ENCODE results near the gene PCSK4. TPM values are rescaled to one million over a fixed set of nuclear protein-coding genes. Genes with fewer than 3 reads are reported as not detected.

Gene PCSK4
- total RNA-seq, 1 donor from 2014 or later: 0.52 TPM

- Histone ChIP-seq H3K4me1 (ENCODE audit: control insufficient read depth in 3 of 3, insufficient read depth in 3 of 3, low read length in 3 of 3) (peaks cover 8 to 14% (median 8%) of the 10 kb centered on the region in 3 donors), H3K9ac (ENCODE audit: low read depth in 1 of 3, low read length in 3 of 3) (no peak overlapping the region), H3K36me3 (ENCODE audit: control insufficient read depth in 3 of 3, insufficient read depth in 3 of 3, low read length in 3 of 3) (peaks cover 48 to 52% (median 50%) of the 10 kb centered on the region in 3 donors), H3K9me3 (ENCODE audit: control insufficient read depth in 3 of 3, low read length in 3 of 3) (no peaks in the 10 kb centered on the region), H3K4me3 (ENCODE audit: low read length in 3 of 3) (no peak overlapping the region), H3K27ac (ENCODE audit: low read depth, low read length) (no peak overlapping the region), H3K27me3 (ENCODE audit: control insufficient read depth in 3 of 3, insufficient read depth in 3 of 3, low read length in 3 of 3) (no peaks in the 10 kb centered on the region)
These were observed 56.8 kb downstream of the PCSK4 start for GRCh38 chr19:1433119-1434039.

- H3K27ac ChIP-seq (ENCODE audit: low read depth, low read length): no peak overlapping the region
- H3K36me3 ChIP-seq (ENCODE audit: control insufficient read depth in 3 of 3, insufficient read depth in 3 of 3, low read length in 3 of 3): peaks cover 54 to 56% (median 55%) of the 10 kb centered on the region in 3 donors
- H3K9me3 ChIP-seq (ENCODE audit: control insufficient read depth in 3 of 3, low read length in 3 of 3): no peaks in the 10 kb centered on the region
- H3K9ac ChIP-seq (ENCODE audit: low read depth in 1 of 3, low read length in 3 of 3): no peak overlapping the region
- H3K4me3 ChIP-seq (ENCODE audit: low read length in 3 of 3): no peak overlapping the region
- H3K27me3 ChIP-seq (ENCODE audit: control insufficient read depth in 3 of 3, insufficient read depth in 3 of 3, low read length in 3 of 3): no peaks in the 10 kb centered on the region
- H3K4me1 ChIP-seq (ENCODE audit: control insufficient read depth in 3 of 3, insufficient read depth in 3 of 3, low read length in 3 of 3): peaks cover 4 to 8% (median 4%) of the 10 kb centered on the region in 3 donors
These were observed 57.7 kb downstream of the PCSK4 start for GRCh38 chr19:1432507-1432887.

DNA sequence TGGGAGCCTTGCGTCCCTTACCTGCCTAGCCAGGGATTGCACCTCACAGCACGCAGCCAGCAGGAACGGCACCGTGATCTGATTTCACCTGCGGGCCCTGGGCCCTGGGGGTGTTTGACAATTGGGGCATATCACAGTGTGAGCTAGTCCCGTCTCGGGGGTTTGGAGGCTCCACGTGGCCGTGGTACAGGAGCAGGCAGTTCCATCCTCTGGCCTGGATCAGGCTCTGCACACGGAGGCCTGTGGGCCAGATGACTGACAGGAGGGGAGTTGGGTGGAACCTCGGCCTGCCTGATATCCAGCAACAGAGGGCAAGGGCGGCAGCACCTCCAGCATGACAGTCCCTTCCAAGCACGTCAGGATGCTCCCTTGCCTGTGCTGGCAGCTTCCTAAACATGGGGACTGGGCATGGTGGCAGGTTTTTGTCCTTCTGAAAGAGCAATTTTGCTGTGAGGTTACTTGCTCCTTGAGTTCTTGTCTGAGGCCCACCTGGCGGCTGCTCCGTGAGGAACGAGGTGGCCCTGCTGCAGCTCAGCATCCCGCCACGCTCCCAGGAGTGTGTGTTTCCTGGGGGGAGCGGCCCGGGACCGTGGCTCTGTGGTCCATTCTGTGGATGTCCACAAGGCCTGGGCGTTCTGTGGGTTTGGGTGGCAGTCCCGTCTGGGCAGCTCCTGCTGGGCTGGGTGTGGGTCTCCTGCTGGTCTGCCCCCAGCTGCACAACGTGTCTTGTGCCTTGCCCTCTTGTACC, 58.2 kb downstream of the PCSK4 start:
- H3K27ac ChIP-seq (ENCODE audit: low read depth, low read length): no peak overlapping the region
- H3K27me3 ChIP-seq (ENCODE audit: control insufficient read depth in 3 of 3, insufficient read depth in 3 of 3, low read length in 3 of 3): no peaks in the 10 kb centered on the region
- no peak overlapping the region for H3K9ac ChIP-seq (ENCODE audit: low read depth in 1 of 3, low read length in 3 of 3)
- H3K36me3 ChIP-seq (ENCODE audit: control insufficient read depth in 3 of 3, insufficient read depth in 3 of 3, low read length in 3 of 3): peaks cover 56 to 62% (median 57%) of the 10 kb centered on the region in 3 donors
- no peak overlapping the region for H3K4me3 ChIP-seq (ENCODE audit: low read length in 3 of 3)
- H3K9me3 ChIP-seq (ENCODE audit: control insufficient read depth in 3 of 3, low read length in 3 of 3): no peaks in the 10 kb centered on the region
- peaks cover 4 to 6% (median 5%) of the 10 kb centered on the region in 3 donors for H3K4me1 ChIP-seq (ENCODE audit: control insufficient read depth in 3 of 3, insufficient read depth in 3 of 3, low read length in 3 of 3)

Other genes starting within 250 kb of the PCSK4 start
- gene ATP5F1D, start 248.6 kb downstream of the PCSK4 start, total RNA-seq: 24.5 TPM
- 5.2 TPM for gene MIDN, start 241.8 kb downstream of the PCSK4 start, total RNA-seq
- 413 TPM for gene CIRBP, start 221.0 kb downstream of the PCSK4 start, total RNA-seq
- 9.4 TPM for gene FAM174C, start 214.8 kb downstream of the PCSK4 start, total RNA-seq
- gene EFNA2, start 204.5 kb downstream of the PCSK4 start, total RNA-seq: 1.0 TPM
- gene NDUFS7, start 106.4 kb downstream of the PCSK4 start, total RNA-seq: 43.3 TPM
- 101 TPM for gene GAMT, start 88.8 kb downstream of the PCSK4 start, total RNA-seq
- gene DAZAP1, start 82.8 kb downstream of the PCSK4 start, total RNA-seq: 27.1 TPM
- 354 TPM for gene RPS15, start 52.0 kb downstream of the PCSK4 start, total RNA-seq
- gene APC2, start 40.2 kb downstream of the PCSK4 start, total RNA-seq: 1.0 TPM
- gene C19orf25, start 11.1 kb downstream of the PCSK4 start, total RNA-seq: 11.5 TPM
- gene REEP6, start 831 bp upstream of the PCSK4 start, total RNA-seq: 2.1 TPM
- gene ADAMTSL5, start 22.7 kb upstream of the PCSK4 start, total RNA-seq: 3.1 TPM
- gene PLK5, start 33.7 kb upstream of the PCSK4 start, total RNA-seq: not detected
- gene MEX3D, start 78.0 kb upstream of the PCSK4 start, total RNA-seq: 21.4 TPM
- 51.7 TPM for gene MBD3, start 102.5 kb upstream of the PCSK4 start, total RNA-seq
- gene UQCR11, start 115.1 kb upstream of the PCSK4 start, total RNA-seq: 82.5 TPM
- 44.4 TPM for gene TCF3, start 162.3 kb upstream of the PCSK4 start, total RNA-seq

All from skeletal muscle tissue (tissue), 4 donors.